Natural killer cell (primary cell): ENCODE measurements around the gene MMADHC. TPM values are rescaled to one million over a fixed set of nuclear protein-coding genes. Genes with fewer than 3 reads are reported as not detected.

ENCODE experiments used
- ATAC-seq, 3 donors: fragments of 150-1000 bp in 2 of 3; fragments of 200-7000 bp in 1 of 3; cut with Tn5 transposase; 1 replicate in 1 of 3; 2 replicates in 2 of 3; pipeline ENCODE4 v1.10.0; 2021; ENCODE audit warnings: mild to moderate bottlenecking in 2 of 3, moderate library complexity in 2 of 3
- DNase-seq, 2 donors: peaks; one replicate each; pipeline versions ENCODE4 v3.0.0 to v3.0.0-alpha.2; 2013 to 2021; ENCODE audit warnings: mixed read lengths in 1 of 2
- H3K27ac ChIP-seq: one replicate; pipeline ENCODE4 v1.5.1; 2013; ENCODE audit warnings: mild to moderate bottlenecking, low read length
- H3K27me3 ChIP-seq: one replicate; pipeline ENCODE4 v1.6.1; 2013; ENCODE audit warnings: low read length; ENCODE audit not compliant: control insufficient read depth, insufficient read depth
- H3K36me3 ChIP-seq: one replicate; pipeline ENCODE4 v1.6.1; 2013; ENCODE audit warnings: low read length; ENCODE audit not compliant: control insufficient read depth, insufficient read depth
- H3K4me1 ChIP-seq: one replicate; pipeline ENCODE4 v1.6.1; 2013; ENCODE audit warnings: low read length; ENCODE audit not compliant: control insufficient read depth, insufficient read depth
- H3K4me3 ChIP-seq: one replicate; pipeline ENCODE4 v1.5.1; 2013; ENCODE audit warnings: low read length
- H3K9me3 ChIP-seq: one replicate; pipeline ENCODE4 v1.6.1; 2013; ENCODE audit warnings: low read length; ENCODE audit not compliant: control insufficient read depth, insufficient read depth
- H3K27ac Mint-ChIP-seq, 2 donors: one replicate each; pipeline ENCODE4 v1.8.0; 2022; ENCODE audit warnings: mild to moderate bottlenecking in 2 of 2, mixed read lengths in 2 of 2, moderate library complexity in 1 of 2
- H3K27me3 Mint-ChIP-seq, 2 donors: one replicate each; pipeline ENCODE4 v1.8.0; 2022; ENCODE audit warnings: low read depth in 2 of 2, mixed read lengths in 2 of 2
- H3K36me3 Mint-ChIP-seq: one replicate; pipeline ENCODE4 v1.8.0; 2022; ENCODE audit warnings: mixed read lengths
- H3K4me1 Mint-ChIP-seq, 2 donors: one replicate each; pipeline ENCODE4 v1.8.0; 2022; ENCODE audit warnings: mixed read lengths in 2 of 2
- H3K4me3 Mint-ChIP-seq: one replicate; pipeline ENCODE4 v1.8.0; 2022; ENCODE audit warnings: mild to moderate bottlenecking, moderate library complexity, mixed read lengths
- H3K9me3 Mint-ChIP-seq, 2 donors: one replicate each; pipeline ENCODE4 v1.8.0; 2022; ENCODE audit warnings: mixed read lengths in 2 of 2
- WGBS: methylation state at CpG from one replicate; pipeline ENCODE4 v1.1.7; 2013; ENCODE audit warnings: missing lambda C conversion rate; ENCODE audit not compliant: insufficient coverage; 5-methylcytosine and 5-hydroxymethylcytosine counted together
- intact Hi-C: fragments of 100-400 bp; cut with micrococcal nuclease; formaldehyde crosslinking; loops from one replicate; pipeline ENCODE4 v1.14.2; 2022
- total RNA-seq, 4 donors: library from RNA; stranded (reverse); fragments of 120-200 nt in 1 of 4; gene quantifications; one replicate each; pipeline versions ENCODE4 v1.2.3 to v1.2.4, GENCODE V29; 2013 to 2022
- TF ChIP-seq, protein P1 (sequence below): fragments of 200-600 bp; IDR thresholded peaks from one replicate; pipeline ENCODE4 v1.8.0; 2022; ENCODE audit warnings: antibody characterized with exemption

The MMADHC gene
- total RNA-seq, 3 donors from 2014 or later (not counting 1 experiment from before 2014, with no cell fraction given): 59.6 to 73.9 (median 65.7) TPM

DNA sequence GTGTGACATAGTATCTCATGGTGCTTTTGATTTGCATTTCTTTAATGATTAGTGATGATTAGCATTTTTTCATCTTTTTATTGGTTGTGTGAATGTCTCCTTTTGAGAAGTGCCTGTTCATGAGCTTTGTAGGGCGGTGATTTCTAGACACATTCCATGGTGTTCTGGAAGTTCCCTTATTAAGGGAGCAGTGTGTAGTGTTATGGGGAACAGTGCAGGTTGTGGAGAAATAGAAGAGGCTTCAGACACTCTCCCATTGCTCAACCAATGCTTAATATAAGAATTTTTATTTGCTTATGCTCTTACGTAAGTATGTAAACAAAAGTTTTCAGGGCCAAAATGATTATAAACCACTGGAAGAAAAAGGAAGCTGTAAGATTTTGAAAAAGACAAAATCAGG, 34.7 kb downstream of the MMADHC start:
- no peak overlapping the region for H3K27ac Mint-ChIP-seq
- Histone ChIP-seq H3K4me3 (no peak overlapping the region), H3K9me3 (no peaks in the 10 kb centered on the region), H3K4me1 (no peaks in the 10 kb centered on the region), H3K27me3 (no peaks in the 10 kb centered on the region), H3K36me3 (no peaks in the 10 kb centered on the region), H3K27ac (no peak overlapping the region)
- intact Hi-C loops: no loop called here
- H3K4me3 Mint-ChIP-seq: no peak overlapping the region
- H3K36me3 Mint-ChIP-seq: no peaks in the 10 kb centered on the region
- ATAC-seq: no peak
- no peaks in the 10 kb centered on the region for H3K9me3 Mint-ChIP-seq
- TF ChIP-seq, protein P1, sequence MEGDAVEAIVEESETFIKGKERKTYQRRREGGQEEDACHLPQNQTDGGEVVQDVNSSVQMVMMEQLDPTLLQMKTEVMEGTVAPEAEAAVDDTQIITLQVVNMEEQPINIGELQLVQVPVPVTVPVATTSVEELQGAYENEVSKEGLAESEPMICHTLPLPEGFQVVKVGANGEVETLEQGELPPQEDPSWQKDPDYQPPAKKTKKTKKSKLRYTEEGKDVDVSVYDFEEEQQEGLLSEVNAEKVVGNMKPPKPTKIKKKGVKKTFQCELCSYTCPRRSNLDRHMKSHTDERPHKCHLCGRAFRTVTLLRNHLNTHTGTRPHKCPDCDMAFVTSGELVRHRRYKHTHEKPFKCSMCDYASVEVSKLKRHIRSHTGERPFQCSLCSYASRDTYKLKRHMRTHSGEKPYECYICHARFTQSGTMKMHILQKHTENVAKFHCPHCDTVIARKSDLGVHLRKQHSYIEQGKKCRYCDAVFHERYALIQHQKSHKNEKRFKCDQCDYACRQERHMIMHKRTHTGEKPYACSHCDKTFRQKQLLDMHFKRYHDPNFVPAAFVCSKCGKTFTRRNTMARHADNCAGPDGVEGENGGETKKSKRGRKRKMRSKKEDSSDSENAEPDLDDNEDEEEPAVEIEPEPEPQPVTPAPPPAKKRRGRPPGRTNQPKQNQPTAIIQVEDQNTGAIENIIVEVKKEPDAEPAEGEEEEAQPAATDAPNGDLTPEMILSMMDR: no peak
- H3K4me1 Mint-ChIP-seq: no peaks in the 10 kb centered on the region
- 100% methylated on average over 2 of the region's 2 CpGs for WGBS
- H3K27me3 Mint-ChIP-seq: peaks cover 11 to 21% of the 10 kb centered on the region in 2 donors
- no peak for DNase-seq

DNA sequence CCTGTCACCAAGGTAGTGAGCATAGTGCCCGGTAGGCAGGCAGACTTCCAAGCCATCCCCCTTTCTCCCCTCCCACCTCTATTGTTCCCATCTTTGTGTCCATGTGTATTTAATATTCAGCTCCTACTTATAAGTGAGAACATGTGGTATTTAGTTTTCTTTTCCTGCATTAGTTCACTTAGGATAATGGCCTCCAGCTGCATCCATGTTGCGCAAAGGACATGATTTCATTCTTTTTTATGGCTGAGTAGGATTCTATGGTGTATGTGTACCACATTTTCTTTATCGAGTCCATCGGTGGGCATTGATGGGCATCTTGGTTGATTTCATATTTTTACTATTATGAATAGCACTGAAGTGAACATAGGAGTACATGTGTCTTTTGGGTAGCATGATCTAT, 35.3 kb downstream of the MMADHC start:
- Histone ChIP-seq H3K4me3 (no peak overlapping the region), H3K27me3 (no peaks in the 10 kb centered on the region), H3K4me1 (no peaks in the 10 kb centered on the region), H3K36me3 (no peaks in the 10 kb centered on the region), H3K27ac (no peak overlapping the region), H3K9me3 (no peaks in the 10 kb centered on the region)
- DNase-seq (no peak), ATAC-seq (no peak)
- Mint-ChIP-seq H3K9me3 (no peaks in the 10 kb centered on the region), H3K4me1 (no peaks in the 10 kb centered on the region), H3K4me3 (no peak overlapping the region), H3K27me3 (peaks cover 11 to 17% of the 10 kb centered on the region in 2 donors), H3K27ac (no peak overlapping the region), H3K36me3 (no peaks in the 10 kb centered on the region)
- WGBS: 100% methylated on average over 3 of the region's 4 CpGs
- TF ChIP-seq, protein P1: no peak
- intact Hi-C loops: no loop called here

DNA sequence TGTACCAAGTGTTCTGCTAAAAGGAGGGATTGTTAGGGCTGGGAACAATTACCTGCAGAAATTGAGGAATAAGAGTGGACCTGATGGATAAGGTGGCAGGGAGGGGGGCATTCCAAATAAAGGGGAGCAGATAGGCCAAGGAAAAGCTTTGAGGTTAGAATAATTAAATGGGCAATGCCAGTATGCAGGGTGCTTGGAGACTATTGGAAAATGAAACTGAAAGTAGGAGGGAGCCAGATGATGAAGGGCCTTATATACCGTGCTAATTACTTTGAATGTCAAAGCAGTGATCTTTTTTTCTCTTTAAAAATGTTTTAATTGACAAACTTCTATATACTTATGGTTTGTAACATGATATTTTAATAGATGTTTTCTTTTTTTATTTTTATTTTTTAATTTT, 42.9 kb downstream of the MMADHC start:
- Histone ChIP-seq H3K27me3 (no peaks in the 10 kb centered on the region), H3K27ac (no peak overlapping the region), H3K4me1 (no peaks in the 10 kb centered on the region), H3K4me3 (no peak overlapping the region), H3K36me3 (no peaks in the 10 kb centered on the region), H3K9me3 (no peaks in the 10 kb centered on the region)
- TF ChIP-seq, protein P1: no peak
- H3K9me3 Mint-ChIP-seq: no peaks in the 10 kb centered on the region
- intact Hi-C loops: no loop called here
- ATAC-seq: peak in 2 of 3 donors; percentile 65 to 67
- peak in 1 of 2 donors; percentile 35 for DNase-seq
- H3K27ac Mint-ChIP-seq: peak overlapping the region in 1 of 2 donors; percentile 57
- peaks cover 0 to 2% of the 10 kb centered on the region in 2 donors for H3K27me3 Mint-ChIP-seq
- no peaks in the 10 kb centered on the region for H3K36me3 Mint-ChIP-seq
- WGBS: no CpG with 5 or more reads among the region's 1 CpG
- peaks cover 5 to 12% of the 10 kb centered on the region in 2 donors for H3K4me1 Mint-ChIP-seq
- peak overlapping the region; percentile 6 for H3K4me3 Mint-ChIP-seq

GRCh38 chr2:149543845-149544244, 43.7 kb downstream of the MMADHC start:
- Histone ChIP-seq H3K9me3 (no peaks in the 10 kb centered on the region), H3K36me3 (no peaks in the 10 kb centered on the region), H3K27ac (no peak overlapping the region), H3K27me3 (no peaks in the 10 kb centered on the region), H3K4me3 (no peak overlapping the region), H3K4me1 (no peaks in the 10 kb centered on the region)
- 100% methylated on average over 1 of the region's 1 CpG for WGBS
- Mint-ChIP-seq H3K27ac (no peak overlapping the region), H3K36me3 (no peaks in the 10 kb centered on the region), H3K4me1 (peaks cover 5 to 12% of the 10 kb centered on the region in 2 donors), H3K9me3 (no peaks in the 10 kb centered on the region), H3K4me3 (no peak overlapping the region), H3K27me3 (peaks cover 0 to 2% of the 10 kb centered on the region in 2 donors)
- no peak for ATAC-seq
- intact Hi-C loops: no loop called here
- TF ChIP-seq, protein P1: no peak
- DNase-seq: no peak
